ENCODE data around the gene POLR3F. TPM values are rescaled to one million over a fixed set of nuclear protein-coding genes. Genes with fewer than 3 reads are reported as not detected.

POLR3F gene
- polyA plus RNA-seq, 3 donors = 4.1 to 6.7 (median 4.8) TPM

GRCh38 chr20:18427214-18427613 is 40.0 kb upstream of the POLR3F start:
- Mint-ChIP-seq H3K4me1 (no peaks in the 10 kb centered on the region), H3K9me3 (no peaks in the 10 kb centered on the region), H3K27ac (no peak overlapping the region), H3K4me3 (no peak overlapping the region), H3K36me3 (no peaks in the 10 kb centered on the region), H3K27me3 (ENCODE audit: low read depth in 3 of 3) (peaks cover 0 to 4% (median 0%) of the 10 kb centered on the region in 3 donors)
- H3K9ac ChIP-seq (ENCODE audit: insufficient read depth, low read length, poor library complexity, severe bottlenecking) = no peak overlapping the region
- no peaks in the 10 kb centered on the region for H3K36me3 ChIP-seq (replicated peaks in 1 of 2; ENCODE audit: control insufficient read depth in 1 of 2, insufficient read depth in 2 of 2, low read length in 2 of 2)
- H4K20me1 ChIP-seq (ENCODE audit: insufficient read depth, low read length) = no peaks in the 10 kb centered on the region
- no peak overlapping the region for H3K4me2 ChIP-seq (replicated peaks; ENCODE audit: extremely low read depth, low read length, poor library complexity, severe bottlenecking)
- H3K27me3 ChIP-seq (ENCODE audit: control insufficient read depth in 2 of 2, insufficient read depth in 2 of 2, low read length in 2 of 2) = no peaks in the 10 kb centered on the region
- no peaks in the 10 kb centered on the region for H3K79me2 ChIP-seq (ENCODE audit: insufficient read depth, low read length)
- DNase-seq = no peak
- no peak overlapping the region for H3K4me3 ChIP-seq (replicated peaks in 1 of 3; ENCODE audit: low read depth in 2 of 3, low read length in 3 of 3)
- intact Hi-C loops (cut with micrococcal nuclease) = no loop called here
- no peak overlapping the region for H2AFZ ChIP-seq (ENCODE audit: insufficient read depth, low read depth, low read length, poor library complexity, severe bottlenecking)
- H3K27ac ChIP-seq (ENCODE audit: low read depth in 1 of 2, low read length in 2 of 2) = no peak overlapping the region
- H3K9me3 ChIP-seq (replicated peaks in 1 of 2; ENCODE audit: control insufficient read depth in 1 of 2, insufficient read depth in 1 of 2, low read length in 2 of 2) = no peaks in the 10 kb centered on the region
- H3K4me1 ChIP-seq (ENCODE audit: control insufficient read depth in 1 of 2, insufficient read depth in 2 of 2, low read length in 2 of 2) = no peaks in the 10 kb centered on the region
- no CpG with 5 or more reads among the region's 2 CpGs for WGBS (ENCODE audit: insufficient coverage)
- no peak for TF ChIP-seq CTCF (IDR thresholded peaks at IDR 0.05)

- 100% methylated on average over 1 of the region's 3 CpGs for WGBS (ENCODE audit: insufficient coverage)
- H3K36me3 Mint-ChIP-seq = no peaks in the 10 kb centered on the region
- DNase-seq = no peak
- no peak for TF ChIP-seq CTCF (IDR thresholded peaks at IDR 0.05)
- no peak overlapping the region for H2AFZ ChIP-seq (ENCODE audit: insufficient read depth, low read depth, low read length, poor library complexity, severe bottlenecking)
- no peaks in the 10 kb centered on the region for H3K9me3 ChIP-seq (replicated peaks in 1 of 2; ENCODE audit: control insufficient read depth in 1 of 2, insufficient read depth in 1 of 2, low read length in 2 of 2)
- H3K4me1 Mint-ChIP-seq = no peaks in the 10 kb centered on the region
- intact Hi-C loops (cut with micrococcal nuclease) = no loop called here
- peaks cover 0 to 4% (median 0%) of the 10 kb centered on the region in 3 donors for H3K27me3 Mint-ChIP-seq (ENCODE audit: low read depth in 3 of 3)
- H3K4me1 ChIP-seq (ENCODE audit: control insufficient read depth in 1 of 2, insufficient read depth in 2 of 2, low read length in 2 of 2) = no peaks in the 10 kb centered on the region
- no peaks in the 10 kb centered on the region for H3K27me3 ChIP-seq (ENCODE audit: control insufficient read depth in 2 of 2, insufficient read depth in 2 of 2, low read length in 2 of 2)
- no peaks in the 10 kb centered on the region for H3K9me3 Mint-ChIP-seq
- H3K4me3 ChIP-seq (replicated peaks in 1 of 3; ENCODE audit: low read depth in 2 of 3, low read length in 3 of 3) = no peak overlapping the region
- H3K27ac Mint-ChIP-seq = no peak overlapping the region
- H3K27ac ChIP-seq (ENCODE audit: low read depth in 1 of 2, low read length in 2 of 2) = no peak overlapping the region
- H3K4me2 ChIP-seq (replicated peaks; ENCODE audit: extremely low read depth, low read length, poor library complexity, severe bottlenecking) = no peak overlapping the region
- H3K36me3 ChIP-seq (replicated peaks in 1 of 2; ENCODE audit: control insufficient read depth in 1 of 2, insufficient read depth in 2 of 2, low read length in 2 of 2) = no peaks in the 10 kb centered on the region
- H3K79me2 ChIP-seq (ENCODE audit: insufficient read depth, low read length) = no peaks in the 10 kb centered on the region
- H3K4me3 Mint-ChIP-seq = no peak overlapping the region
- H4K20me1 ChIP-seq (ENCODE audit: insufficient read depth, low read length) = no peaks in the 10 kb centered on the region
- no peak overlapping the region for H3K9ac ChIP-seq (ENCODE audit: insufficient read depth, low read length, poor library complexity, severe bottlenecking)
Observed at GRCh38 chr20:18428490-18429173, 38.6 kb upstream of the POLR3F start.
